ENCODE data around the gene ZMYND19. TPM values are rescaled to one million over a fixed set of nuclear protein-coding genes. Genes with fewer than 3 reads are reported as not detected.

Gene ZMYND19
- total RNA-seq, 1 experiment from 2014 or later, result 51.9 TPM

DNA sequence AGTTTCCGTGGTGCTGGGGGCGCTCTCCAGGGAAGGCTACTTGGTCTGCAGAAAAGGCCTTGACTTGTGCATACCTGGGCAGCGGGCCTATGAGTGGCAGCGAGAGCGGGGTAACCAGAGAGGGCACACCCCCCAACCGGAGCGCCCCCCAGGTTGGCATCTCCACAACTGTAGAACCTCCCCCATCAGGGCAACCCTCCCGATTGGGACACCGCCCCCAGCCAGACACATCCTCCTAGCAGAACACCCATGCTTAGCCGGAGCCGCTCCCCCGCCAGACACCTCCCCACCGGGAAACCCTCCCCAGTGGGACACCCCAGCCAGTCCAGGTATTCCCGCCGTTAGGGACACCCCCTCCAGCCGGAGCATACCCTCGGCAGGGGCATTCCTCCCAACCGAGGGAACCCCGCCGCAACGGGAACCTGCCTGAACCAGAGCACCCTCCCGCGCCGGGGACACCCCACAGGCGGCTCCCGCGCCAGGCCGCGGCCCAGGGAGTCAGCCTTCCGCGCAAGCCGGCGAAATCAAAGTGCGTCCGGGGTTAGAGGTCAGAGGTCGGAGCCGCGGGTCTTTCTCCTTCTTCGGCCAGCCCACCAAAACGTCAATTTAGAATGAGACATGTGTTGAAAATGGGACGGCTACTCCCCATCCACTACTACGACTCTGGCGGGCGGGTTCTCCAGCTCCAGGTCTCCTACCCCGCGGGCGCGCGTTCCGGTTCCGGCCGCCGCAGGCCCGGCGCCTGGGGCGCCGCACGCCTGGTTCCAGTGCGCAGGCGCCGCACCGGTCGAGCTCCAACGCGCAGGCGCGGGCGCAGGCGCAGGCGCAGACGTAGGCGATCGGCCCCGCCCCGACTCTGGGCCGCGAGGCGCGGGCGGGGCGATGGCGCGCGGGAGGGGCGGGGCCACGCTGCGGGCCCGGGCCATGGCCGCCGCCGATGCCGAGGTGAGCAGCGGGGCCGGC, 28.1 kb upstream of the ZMYND19 start, which contains the start of gene EHMT1:
EHMT1 (plus strand) TSS at position 901 of the 963 bp plus-strand sequence; CDS start at position 925, 24 bp downstream.
- Mint-ChIP-seq H3K9me3 (ENCODE audit: unreplicated experiment) (no peaks in the 10 kb centered on the region), H3K4me3 (ENCODE audit: unreplicated experiment) (peak within 1 kb of the TSS; percentile 95), H3K36me3 (ENCODE audit: insufficient read depth, unreplicated experiment) (peaks cover 82% of the 10 kb centered on the region), H3K4me1 (ENCODE audit: insufficient read depth, unreplicated experiment) (peaks cover 15% of the 10 kb centered on the region), H3K27me3 (ENCODE audit: insufficient read depth, unreplicated experiment) (no peaks in the 10 kb centered on the region), H3K27ac (ENCODE audit: low read depth, unreplicated experiment) (peak within 1 kb of the TSS; percentile 91)
- intact Hi-C loops (cut with micrococcal nuclease), result loop anchor here (10.0 kb wide), 1 partner anchor 64 kb away; the partner anchor contains the start of genes MRPL41 and PNPLA7
- POLR2A ChIA-PET, result interaction anchor here (0.6 to 2.8 kb wide), 22 partner anchors 8 to 532 kb away, joined by 3 to 21 read pairs (median 4); partner anchors contain the start of genes ARRDC1, DPH7, MRPL41 and PNPLA7
- TSS peak; percentile 59 for BruUV-seq (replicated peaks)
- CTCF ChIA-PET, result interaction anchor here (0.6 to 0.7 kb wide), 2 partner anchors 11 to 173 kb away, joined by 4 read pairs; no protein-coding TSS in a partner anchor
- TF ChIP-seq, protein P1, sequence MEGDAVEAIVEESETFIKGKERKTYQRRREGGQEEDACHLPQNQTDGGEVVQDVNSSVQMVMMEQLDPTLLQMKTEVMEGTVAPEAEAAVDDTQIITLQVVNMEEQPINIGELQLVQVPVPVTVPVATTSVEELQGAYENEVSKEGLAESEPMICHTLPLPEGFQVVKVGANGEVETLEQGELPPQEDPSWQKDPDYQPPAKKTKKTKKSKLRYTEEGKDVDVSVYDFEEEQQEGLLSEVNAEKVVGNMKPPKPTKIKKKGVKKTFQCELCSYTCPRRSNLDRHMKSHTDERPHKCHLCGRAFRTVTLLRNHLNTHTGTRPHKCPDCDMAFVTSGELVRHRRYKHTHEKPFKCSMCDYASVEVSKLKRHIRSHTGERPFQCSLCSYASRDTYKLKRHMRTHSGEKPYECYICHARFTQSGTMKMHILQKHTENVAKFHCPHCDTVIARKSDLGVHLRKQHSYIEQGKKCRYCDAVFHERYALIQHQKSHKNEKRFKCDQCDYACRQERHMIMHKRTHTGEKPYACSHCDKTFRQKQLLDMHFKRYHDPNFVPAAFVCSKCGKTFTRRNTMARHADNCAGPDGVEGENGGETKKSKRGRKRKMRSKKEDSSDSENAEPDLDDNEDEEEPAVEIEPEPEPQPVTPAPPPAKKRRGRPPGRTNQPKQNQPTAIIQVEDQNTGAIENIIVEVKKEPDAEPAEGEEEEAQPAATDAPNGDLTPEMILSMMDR (IDR thresholded peaks at IDR 0.05; ENCODE audit: unreplicated experiment), result no peak
- peak; percentile 83 for DNase-seq (ENCODE audit: unreplicated experiment)

DNA sequence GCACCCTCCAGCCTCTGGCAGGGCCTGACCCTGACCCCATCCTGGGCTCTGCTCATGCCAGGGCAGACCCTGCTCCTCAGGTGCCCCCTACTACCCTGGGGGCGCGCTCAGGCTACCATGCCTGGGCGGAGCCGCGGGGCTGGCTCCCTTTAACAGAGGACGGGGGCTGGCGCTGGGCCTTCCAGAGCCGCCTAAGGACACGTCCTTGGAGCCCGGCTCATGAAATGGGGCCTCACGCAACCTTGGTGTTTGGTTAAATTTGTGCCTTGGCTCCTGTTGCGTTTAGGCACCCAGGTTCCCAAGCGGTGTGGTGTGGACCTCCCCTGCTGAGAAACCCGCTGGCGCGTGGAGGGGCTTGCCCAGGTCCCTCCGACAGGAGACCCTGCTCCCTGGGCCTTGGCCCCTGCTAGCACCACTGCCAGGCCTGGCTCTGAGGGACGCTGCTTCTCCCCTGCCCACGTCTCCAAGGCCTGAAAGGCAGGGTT, 25.1 kb upstream of the ZMYND19 start:
- intact Hi-C loops (cut with micrococcal nuclease), result loop anchor here (10.0 kb wide), 1 partner anchor 61 kb away; the partner anchor contains the start of genes MRPL41 and PNPLA7
- Mint-ChIP-seq H3K4me1 (ENCODE audit: insufficient read depth, unreplicated experiment) (peaks cover 38% of the 10 kb centered on the region), H3K36me3 (ENCODE audit: insufficient read depth, unreplicated experiment) (peaks cover 90% of the 10 kb centered on the region), H3K4me3 (ENCODE audit: unreplicated experiment) (no peak overlapping the region), H3K9me3 (ENCODE audit: unreplicated experiment) (no peaks in the 10 kb centered on the region), H3K27ac (ENCODE audit: low read depth, unreplicated experiment) (no peak overlapping the region), H3K27me3 (ENCODE audit: insufficient read depth, unreplicated experiment) (no peaks in the 10 kb centered on the region)
- DNase-seq (ENCODE audit: unreplicated experiment), result no peak
- ChIA-PET CTCF (interaction anchor here (0.9 kb wide), 1 partner anchor 21 kb away, joined by 3 read pairs; no protein-coding TSS in a partner anchor), POLR2A (no interaction called here)
- BruUV-seq (replicated peaks), result no TSS peak
- TF ChIP-seq, protein P1 (IDR thresholded peaks at IDR 0.05; ENCODE audit: unreplicated experiment), result no peak

DNA sequence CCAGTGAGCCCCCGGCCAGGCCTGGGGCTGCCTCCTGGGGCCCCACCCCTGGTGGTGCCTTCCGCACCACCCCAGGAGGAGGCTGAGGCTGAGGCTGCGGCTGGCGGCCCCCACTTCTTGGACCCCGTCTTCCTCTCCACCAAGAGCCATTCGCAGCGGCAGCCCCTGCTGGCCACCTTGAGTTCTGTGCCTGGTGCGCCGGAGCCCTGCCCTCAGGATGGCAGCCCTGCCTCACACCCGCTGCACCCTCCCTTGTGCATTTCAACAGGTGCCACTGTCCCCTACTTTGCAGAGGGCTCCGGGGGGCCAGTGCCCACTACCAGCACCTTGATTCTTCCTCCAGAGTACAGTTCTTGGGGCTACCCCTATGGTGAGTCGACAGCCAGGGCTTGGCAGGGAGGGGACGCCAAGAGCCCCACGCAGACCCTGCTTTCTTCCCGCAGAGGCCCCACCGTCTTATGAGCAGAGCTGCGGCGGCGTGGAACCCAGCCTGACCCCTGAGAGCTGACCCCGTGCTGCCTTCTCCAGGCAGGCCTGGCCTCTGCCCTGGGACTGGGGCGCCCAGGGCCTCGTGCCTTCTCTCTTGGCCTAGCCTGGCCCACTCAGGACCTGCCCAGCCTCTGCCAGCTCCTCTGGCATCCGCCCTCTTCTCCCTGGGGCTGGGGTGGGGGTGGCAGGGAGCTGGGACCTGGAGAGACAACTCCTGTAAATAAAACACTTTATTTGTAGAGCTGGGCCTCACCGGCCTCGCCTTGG, 24.5 kb upstream of the ZMYND19 start:
- POLR2A ChIA-PET, result no interaction called here
- intact Hi-C loops (cut with micrococcal nuclease), result loop anchor here (5.0 to 10.0 kb wide), 2 partner anchors 38 to 60 kb away; partner anchors contain the start of genes DPH7, MRPL41 and PNPLA7
- Mint-ChIP-seq H3K36me3 (ENCODE audit: insufficient read depth, unreplicated experiment) (peaks cover 87% of the 10 kb centered on the region), H3K9me3 (ENCODE audit: unreplicated experiment) (no peaks in the 10 kb centered on the region), H3K4me1 (ENCODE audit: insufficient read depth, unreplicated experiment) (peaks cover 35% of the 10 kb centered on the region), H3K27me3 (ENCODE audit: insufficient read depth, unreplicated experiment) (no peaks in the 10 kb centered on the region), H3K4me3 (ENCODE audit: unreplicated experiment) (no peak overlapping the region), H3K27ac (ENCODE audit: low read depth, unreplicated experiment) (peak overlapping the region; percentile 69)
- TF ChIP-seq, protein P1 (IDR thresholded peaks at IDR 0.05; ENCODE audit: unreplicated experiment), result no peak
- CTCF ChIA-PET, result interaction anchor here (0.9 kb wide), 1 partner anchor 21 kb away, joined by 3 read pairs; no protein-coding TSS in a partner anchor
- BruUV-seq (replicated peaks), result no TSS peak
- no peak for DNase-seq (ENCODE audit: unreplicated experiment)
